ENCODE measurements around the gene PACRG.

DNA sequence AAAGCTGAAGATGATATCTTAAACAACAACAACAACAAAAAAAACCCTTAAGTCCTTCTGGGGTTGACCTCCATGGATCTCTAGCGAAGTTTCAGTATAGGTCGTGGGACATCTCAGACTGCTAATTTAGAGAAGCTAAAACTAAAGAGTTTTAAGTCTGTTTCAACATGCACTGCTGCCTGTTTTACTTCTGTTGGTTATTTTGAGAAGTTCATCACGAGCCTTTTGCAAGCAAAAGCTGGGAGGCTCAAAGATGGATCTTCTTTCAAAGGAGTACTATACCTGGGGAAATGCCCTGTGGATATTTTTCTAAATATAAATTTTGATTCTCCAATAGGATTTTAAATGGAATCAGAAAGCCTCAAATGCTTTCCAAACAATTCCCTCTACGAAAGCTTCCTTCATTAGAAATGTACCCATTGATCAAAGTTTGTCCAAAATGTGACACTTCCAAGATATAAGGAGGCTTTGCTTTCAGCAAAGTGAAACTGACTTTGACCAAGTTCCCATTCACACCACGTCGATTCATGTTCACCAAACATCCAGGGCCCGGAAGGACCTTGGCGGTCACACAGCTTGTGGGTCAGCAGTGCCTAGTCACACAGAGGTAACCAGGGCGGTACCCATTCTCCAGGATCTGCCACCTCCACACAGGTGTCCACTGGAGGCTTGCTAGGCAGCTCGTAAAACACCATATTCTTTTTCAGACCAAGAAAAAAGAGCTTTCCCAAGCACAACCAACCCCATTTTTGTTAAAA, 592.0 kb downstream of the PACRG start:
- TF ChIP-seq, protein P1, sequence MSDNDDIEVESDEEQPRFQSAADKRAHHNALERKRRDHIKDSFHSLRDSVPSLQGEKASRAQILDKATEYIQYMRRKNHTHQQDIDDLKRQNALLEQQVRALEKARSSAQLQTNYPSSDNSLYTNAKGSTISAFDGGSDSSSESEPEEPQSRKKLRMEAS (IDR thresholded peaks at IDR 0.05) = no peak
- TF ChIP-seq HNF4G (IDR thresholded peaks at IDR 0.05) (no peak), RXRA (IDR thresholded peaks at IDR 0.05) (no peak), NR2F2 (IDR thresholded peaks at IDR 0.05) (no peak), SP1 (IDR thresholded peaks at IDR 0.05) (no peak), EGR1 (IDR thresholded peaks at IDR 0.05; ENCODE audit: low read depth in 2 of 2) (no peak)
- TF ChIP-seq, protein P2, sequence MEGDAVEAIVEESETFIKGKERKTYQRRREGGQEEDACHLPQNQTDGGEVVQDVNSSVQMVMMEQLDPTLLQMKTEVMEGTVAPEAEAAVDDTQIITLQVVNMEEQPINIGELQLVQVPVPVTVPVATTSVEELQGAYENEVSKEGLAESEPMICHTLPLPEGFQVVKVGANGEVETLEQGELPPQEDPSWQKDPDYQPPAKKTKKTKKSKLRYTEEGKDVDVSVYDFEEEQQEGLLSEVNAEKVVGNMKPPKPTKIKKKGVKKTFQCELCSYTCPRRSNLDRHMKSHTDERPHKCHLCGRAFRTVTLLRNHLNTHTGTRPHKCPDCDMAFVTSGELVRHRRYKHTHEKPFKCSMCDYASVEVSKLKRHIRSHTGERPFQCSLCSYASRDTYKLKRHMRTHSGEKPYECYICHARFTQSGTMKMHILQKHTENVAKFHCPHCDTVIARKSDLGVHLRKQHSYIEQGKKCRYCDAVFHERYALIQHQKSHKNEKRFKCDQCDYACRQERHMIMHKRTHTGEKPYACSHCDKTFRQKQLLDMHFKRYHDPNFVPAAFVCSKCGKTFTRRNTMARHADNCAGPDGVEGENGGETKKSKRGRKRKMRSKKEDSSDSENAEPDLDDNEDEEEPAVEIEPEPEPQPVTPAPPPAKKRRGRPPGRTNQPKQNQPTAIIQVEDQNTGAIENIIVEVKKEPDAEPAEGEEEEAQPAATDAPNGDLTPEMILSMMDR (IDR thresholded peaks at IDR 0.05; ENCODE audit: low read depth, low read length, missing input control) = no peak
- TF ChIP-seq, protein P3, sequence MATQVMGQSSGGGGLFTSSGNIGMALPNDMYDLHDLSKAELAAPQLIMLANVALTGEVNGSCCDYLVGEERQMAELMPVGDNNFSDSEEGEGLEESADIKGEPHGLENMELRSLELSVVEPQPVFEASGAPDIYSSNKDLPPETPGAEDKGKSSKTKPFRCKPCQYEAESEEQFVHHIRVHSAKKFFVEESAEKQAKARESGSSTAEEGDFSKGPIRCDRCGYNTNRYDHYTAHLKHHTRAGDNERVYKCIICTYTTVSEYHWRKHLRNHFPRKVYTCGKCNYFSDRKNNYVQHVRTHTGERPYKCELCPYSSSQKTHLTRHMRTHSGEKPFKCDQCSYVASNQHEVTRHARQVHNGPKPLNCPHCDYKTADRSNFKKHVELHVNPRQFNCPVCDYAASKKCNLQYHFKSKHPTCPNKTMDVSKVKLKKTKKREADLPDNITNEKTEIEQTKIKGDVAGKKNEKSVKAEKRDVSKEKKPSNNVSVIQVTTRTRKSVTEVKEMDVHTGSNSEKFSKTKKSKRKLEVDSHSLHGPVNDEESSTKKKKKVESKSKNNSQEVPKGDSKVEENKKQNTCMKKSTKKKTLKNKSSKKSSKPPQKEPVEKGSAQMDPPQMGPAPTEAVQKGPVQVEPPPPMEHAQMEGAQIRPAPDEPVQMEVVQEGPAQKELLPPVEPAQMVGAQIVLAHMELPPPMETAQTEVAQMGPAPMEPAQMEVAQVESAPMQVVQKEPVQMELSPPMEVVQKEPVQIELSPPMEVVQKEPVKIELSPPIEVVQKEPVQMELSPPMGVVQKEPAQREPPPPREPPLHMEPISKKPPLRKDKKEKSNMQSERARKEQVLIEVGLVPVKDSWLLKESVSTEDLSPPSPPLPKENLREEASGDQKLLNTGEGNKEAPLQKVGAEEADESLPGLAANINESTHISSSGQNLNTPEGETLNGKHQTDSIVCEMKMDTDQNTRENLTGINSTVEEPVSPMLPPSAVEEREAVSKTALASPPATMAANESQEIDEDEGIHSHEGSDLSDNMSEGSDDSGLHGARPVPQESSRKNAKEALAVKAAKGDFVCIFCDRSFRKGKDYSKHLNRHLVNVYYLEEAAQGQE (IDR thresholded peaks at IDR 0.05) = no peak
